ENCODE data around the gene ESAM.

- TF ChIP-seq CTCF (IDR thresholded peaks at IDR 0.05; ENCODE audit: low read length) (no peak), EZH2 (optimal IDR thresholded peaks at IDR 0.05; ENCODE audit: low read depth, low read length) (no peak)
Observed at GRCh38 chr11:124716591-124716990, 45.5 kb downstream of the ESAM start.

Data from MM.1S (cell line).